ENCODE results near the gene CHRNB4. TPM values are rescaled to one million over a fixed set of nuclear protein-coding genes. Genes with fewer than 3 reads are reported as not detected.

The CHRNB4 gene
- total RNA-seq, 4 donors from 2014 or later: not detected

DNA sequence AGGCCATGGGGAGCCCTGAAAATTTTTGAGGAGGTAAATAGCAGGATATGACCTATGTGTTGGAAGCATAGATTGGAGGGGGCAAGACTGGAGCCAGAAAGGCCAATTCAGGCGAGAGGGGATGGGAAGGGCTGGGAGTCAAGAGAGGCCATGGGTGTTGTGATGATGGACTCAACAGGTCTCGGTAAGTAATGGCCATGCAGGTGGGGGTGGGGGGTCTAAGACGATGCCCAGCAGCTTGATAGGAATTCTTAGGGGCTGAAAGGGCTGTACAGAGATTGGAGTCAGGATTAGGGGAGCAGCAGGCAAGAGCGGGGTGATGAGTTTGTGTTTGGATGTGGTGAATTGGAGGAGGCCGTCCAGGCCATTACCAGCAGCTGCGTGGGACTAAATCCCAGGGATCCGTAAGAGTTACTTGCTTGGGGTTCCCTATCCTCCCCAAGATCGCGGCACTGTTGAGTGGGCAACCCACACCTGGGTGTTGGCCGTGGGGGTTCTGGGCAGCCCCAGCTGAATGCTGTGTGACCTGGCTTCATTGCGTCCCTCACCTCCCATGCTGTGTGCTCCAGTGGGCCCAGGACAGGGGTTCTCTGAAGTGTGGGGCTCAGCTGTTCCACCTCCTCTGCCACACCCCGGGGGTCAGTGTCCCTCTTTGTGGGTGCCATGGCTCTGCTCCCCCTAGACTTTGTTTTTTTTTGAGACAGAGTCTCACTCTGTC is 41.8 kb upstream of the CHRNB4 start:
- no peak for TF ChIP-seq CTCF (IDR thresholded peaks at IDR 0.05)
- no peak for TF ChIP-seq POLR2A (IDR thresholded peaks at IDR 0.05)
- no peak for DNase-seq
- 90 to 96% methylated on average over 9 to 12 of the region's 12 CpGs for WGBS, 2 donors
- H3K4me3 ChIP-seq (replicated peaks in 1 of 3): no peak overlapping the region
- H3K4me1 ChIP-seq: no peaks in the 10 kb centered on the region
- no peaks in the 10 kb centered on the region for H3K36me3 ChIP-seq
- H3K27me3 ChIP-seq: no peaks in the 10 kb centered on the region
- intact Hi-C loops (cut with DNase I): no loop called here
- H3K27ac ChIP-seq: no peak overlapping the region
- H3K9me3 ChIP-seq: no peaks in the 10 kb centered on the region

DNA sequence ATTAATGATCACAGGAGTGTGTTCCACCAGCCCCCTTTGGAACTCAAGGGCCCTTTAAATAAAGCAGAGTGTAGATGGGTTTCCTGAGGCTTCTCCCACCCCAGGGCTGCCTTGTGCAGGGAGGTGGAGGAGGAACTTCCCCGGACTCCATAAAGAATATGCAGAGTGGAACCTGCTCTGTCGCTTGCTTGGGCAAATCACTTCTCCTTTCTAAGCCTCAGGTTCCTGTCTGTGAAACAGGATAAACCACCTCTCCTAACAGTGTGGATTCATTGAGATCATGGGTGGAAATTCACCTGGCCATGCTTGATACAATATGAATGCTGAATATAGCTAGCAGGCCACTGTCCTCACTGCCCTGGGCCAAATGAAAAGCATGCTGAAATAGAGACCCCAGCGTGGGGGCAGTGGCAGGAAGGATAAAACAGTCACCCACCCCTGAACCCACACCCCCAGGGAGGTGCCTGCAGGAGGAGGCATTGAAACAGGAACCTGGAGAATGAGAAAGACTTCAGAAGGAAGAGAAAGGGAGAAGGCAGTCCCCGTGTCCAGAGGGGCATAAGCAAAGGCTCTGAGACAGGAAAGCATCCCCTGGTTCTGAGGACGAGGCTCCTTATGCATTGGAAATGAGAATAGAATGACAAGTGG is 41.1 kb upstream of the CHRNB4 start:
- no peak for TF ChIP-seq CTCF (IDR thresholded peaks at IDR 0.05)
- H3K36me3 ChIP-seq: no peaks in the 10 kb centered on the region
- 74 to 83% methylated on average over 5 of the region's 5 CpGs for WGBS, 2 donors
- H3K4me1 ChIP-seq: no peaks in the 10 kb centered on the region
- H3K9me3 ChIP-seq: no peaks in the 10 kb centered on the region
- H3K4me3 ChIP-seq (replicated peaks in 1 of 3): no peak overlapping the region
- intact Hi-C loops (cut with DNase I): no loop called here
- DNase-seq: no peak
- H3K27ac ChIP-seq: no peak overlapping the region
- no peaks in the 10 kb centered on the region for H3K27me3 ChIP-seq

- Histone ChIP-seq H3K9me3 (no peaks in the 10 kb centered on the region), H3K27ac (no peak overlapping the region), H3K4me1 (no peaks in the 10 kb centered on the region), H3K27me3 (no peaks in the 10 kb centered on the region), H3K4me3 (replicated peaks in 1 of 3) (no peak overlapping the region), H3K36me3 (no peaks in the 10 kb centered on the region)
- 78 to 79% methylated on average over 8 of the region's 8 CpGs for WGBS, 2 donors
- no peak for DNase-seq
- TF ChIP-seq POLR2A (IDR thresholded peaks at IDR 0.05): no peak
- no peak for TF ChIP-seq CTCF (IDR thresholded peaks at IDR 0.05)
- intact Hi-C loops (cut with DNase I): no loop called here
Observed at GRCh38 chr15:78681281-78682003, 40.4 kb upstream of the CHRNB4 start.

DNA sequence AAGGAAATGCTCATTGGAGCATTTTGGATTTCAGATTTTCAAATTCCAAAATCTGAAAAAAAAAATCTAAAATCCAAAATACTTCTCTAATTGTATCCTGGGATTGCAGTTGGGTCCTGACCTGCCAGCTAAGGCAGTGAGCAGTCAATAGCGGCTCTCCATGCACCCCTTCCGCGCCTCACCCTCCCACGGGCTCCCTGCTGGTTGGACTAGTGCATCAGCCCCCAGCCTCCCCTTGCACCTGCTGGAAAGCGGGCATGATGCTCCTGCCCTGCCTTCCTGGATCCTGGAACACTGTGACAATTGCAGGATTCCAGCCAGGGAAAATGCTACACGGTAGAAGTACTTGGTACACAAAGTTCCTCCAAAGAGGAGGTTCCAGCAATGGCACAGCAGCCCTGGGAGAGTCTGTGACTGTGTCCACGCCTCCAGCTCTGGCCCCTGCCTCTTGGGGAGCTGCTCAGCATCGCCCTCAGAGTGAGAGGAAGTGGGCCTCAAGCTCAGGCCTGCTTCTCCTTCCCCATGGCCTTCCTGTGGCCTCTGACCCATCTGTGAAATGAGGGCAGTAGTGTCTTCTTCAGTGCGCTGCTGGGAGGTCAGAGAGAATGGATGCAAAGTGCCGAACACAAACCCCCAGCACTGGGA is 39.5 kb upstream of the CHRNB4 start:
- Histone ChIP-seq H3K9me3 (no peaks in the 10 kb centered on the region), H3K4me1 (no peaks in the 10 kb centered on the region), H3K27me3 (no peaks in the 10 kb centered on the region), H3K4me3 (replicated peaks in 1 of 3) (no peak overlapping the region), H3K27ac (no peak overlapping the region), H3K36me3 (no peaks in the 10 kb centered on the region)
- intact Hi-C loops (cut with DNase I): no loop called here
- WGBS, 2 donors: 81 to 91% methylated on average over 7 to 9 of the region's 10 CpGs
- no peak for DNase-seq
- TF ChIP-seq CTCF (IDR thresholded peaks at IDR 0.05) (no peak), POLR2A (IDR thresholded peaks at IDR 0.05) (no peak)

Measured in thyroid gland (tissue), 4 donors.